Thyroid gland (tissue), 4 donors: Measurements from ENCODE around the gene MRPL51. TPM values are rescaled to one million over a fixed set of nuclear protein-coding genes. Genes with fewer than 3 reads are reported as not detected.
A peak's percentile ranks its signal among the peaks of the same experiment; 100 is the strongest.

Experiments
- DNase-seq, 2 donors: peaks; one replicate each; pipeline ENCODE4 v3.0.0-alpha.2; 2019
- H3K27ac ChIP-seq, 3 donors: fragments of 200-600 bp; sonication (generic); 1 replicate in 2 of 3; 2 replicates in 1 of 3; pipeline ENCODE4 v1.5.1; 2016 to 2019; ENCODE audit warnings: mild to moderate bottlenecking in 1 of 3, moderate library complexity in 1 of 3
- H3K27me3 ChIP-seq: fragments of 200-600 bp; sonication (generic); one replicate; pipeline ENCODE4 v1.5.1; 2019
- H3K36me3 ChIP-seq, 2 donors: fragments of 200-600 bp; sonication (generic); one replicate each; pipeline ENCODE4 v1.5.1; 2016 to 2019
- H3K4me1 ChIP-seq, 2 donors: fragments of 200-600 bp; sonication (generic); one replicate each; pipeline ENCODE4 v1.5.1; 2017 to 2019
- H3K4me3 ChIP-seq, 3 donors: fragments of 200-600 bp; sonication (generic); replicated peaks in 1 of 3; 1 replicate in 2 of 3; 2 replicates in 1 of 3; pipeline ENCODE4 v1.5.1; 2016; ENCODE audit warnings: mild to moderate bottlenecking in 1 of 3
- H3K9me3 ChIP-seq: fragments of 200-600 bp; sonication (generic); one replicate; pipeline ENCODE4 v1.5.1; 2017
- CTCF ChIP-seq, 6 experiments: fragments of 200-600 bp in 3 of 6; fragments of 450-650 bp in 3 of 6; sonication (generic) in 3 of 6; IDR thresholded peaks; one replicate each; pipeline ENCODE4 v1.5.1; 2016 to 2019; ENCODE audit warnings: antibody characterized with exemption in 6 of 6, mild to moderate bottlenecking in 2 of 6, inconsistent platforms in 1 of 6, moderate library complexity in 1 of 6
- POLR2A ChIP-seq, 2 donors: fragments of 450-650 bp; IDR thresholded peaks; one replicate each; pipeline ENCODE4 v1.6.1; 2017; ENCODE audit warnings: antibody characterized with exemption in 2 of 2, mild to moderate bottlenecking in 2 of 2, moderate library complexity in 1 of 2
- WGBS, 2 donors: methylation state at CpG; one replicate each; pipeline ENCODE4 v1.1.5; 2017; 5-methylcytosine and 5-hydroxymethylcytosine counted together
- intact Hi-C: fragments of 100-400 bp; cut with DNase I; formaldehyde crosslinking; loops from one replicate; pipeline ENCODE4 v1.15.1; 2023
- total RNA-seq, 4 donors: library from RNA; depleted of rRNA; stranded (reverse); fragments of >200 nt; gene quantifications; one replicate each; pipeline ENCODE4 v1.2.3, GENCODE V29; 2016

Gene MRPL51
- total RNA-seq, 4 donors from 2014 or later = 16.7 to 84.6 (median 46.9) TPM

- Histone ChIP-seq H3K36me3 (peaks cover 42 to 58% of the 10 kb centered on the region in 2 donors), H3K4me1 (peaks cover 0 to 9% of the 10 kb centered on the region in 2 donors), H3K27ac (no peak overlapping the region), H3K27me3 (no peaks in the 10 kb centered on the region), H3K4me3 (no peak overlapping the region), H3K9me3 (no peaks in the 10 kb centered on the region)
- no peak for DNase-seq
- intact Hi-C loops = no loop called here
- WGBS, 2 donors = 85 to 89% methylated on average over 6 of the region's 6 CpGs
- no peak for TF ChIP-seq POLR2A (IDR thresholded peaks at IDR 0.05)
- no peak for TF ChIP-seq CTCF (IDR thresholded peaks at IDR 0.05)
These were observed 29.2 kb downstream of the MRPL51 start for GRCh38 chr12:6463858-6464257.

GRCh38 chr12:6463216-6463615 is 29.8 kb downstream of the MRPL51 start:
- 76 to 87% methylated on average over 7 of the region's 7 CpGs for WGBS, 2 donors
- Histone ChIP-seq H3K27me3 (no peaks in the 10 kb centered on the region), H3K27ac (no peak overlapping the region)

GRCh38 chr12:6462234-6462995 is 30.6 kb downstream of the MRPL51 start:
- no peak overlapping the region for H3K4me3 ChIP-seq
- H3K4me1 ChIP-seq = no peaks in the 10 kb centered on the region
- TF ChIP-seq POLR2A (IDR thresholded peaks at IDR 0.05) (no peak), CTCF (IDR thresholded peaks at IDR 0.05) (no peak)
- WGBS, 2 donors = 88 to 91% methylated on average over 14 of the region's 14 CpGs
- peaks cover 56 to 73% of the 10 kb centered on the region in 2 donors for H3K36me3 ChIP-seq
- no peaks in the 10 kb centered on the region for H3K27me3 ChIP-seq
- no peaks in the 10 kb centered on the region for H3K9me3 ChIP-seq
- intact Hi-C loops = no loop called here
- DNase-seq = no peak
- no peak overlapping the region for H3K27ac ChIP-seq

More at GRCh38 chr12:6463216-6463615, 29.8 kb downstream of the MRPL51 start:
- no peak for TF ChIP-seq CTCF (IDR thresholded peaks at IDR 0.05)
- TF ChIP-seq POLR2A (IDR thresholded peaks at IDR 0.05) = no peak
- no peak for DNase-seq
- no peak overlapping the region for H3K4me3 ChIP-seq
- intact Hi-C loops = no loop called here
- H3K4me1 ChIP-seq = peaks cover 0 to 3% of the 10 kb centered on the region in 2 donors
- peaks cover 48 to 65% of the 10 kb centered on the region in 2 donors for H3K36me3 ChIP-seq
- no peaks in the 10 kb centered on the region for H3K9me3 ChIP-seq

- peak in 1 of 2 donors; percentile 20 for DNase-seq
- Histone ChIP-seq H3K36me3 (peaks cover 60 to 76% of the 10 kb centered on the region in 2 donors), H3K9me3 (no peaks in the 10 kb centered on the region), H3K27me3 (no peaks in the 10 kb centered on the region), H3K4me1 (no peaks in the 10 kb centered on the region), H3K4me3 (no peak overlapping the region), H3K27ac (peak overlapping the region in 1 of 3 donors; percentile 45)
- WGBS, 2 donors = 67 to 79% methylated on average over 15 of the region's 15 CpGs
- intact Hi-C loops = no loop called here
- TF ChIP-seq POLR2A (IDR thresholded peaks at IDR 0.05) (no peak), CTCF (IDR thresholded peaks at IDR 0.05) (no peak)
These were observed 31.4 kb downstream of the MRPL51 start for GRCh38 chr12:6461401-6462233.
